Myocyte (in vitro differentiated cells): ENCODE measurements around the gene HOXB3. TPM values are rescaled to one million over a fixed set of nuclear protein-coding genes. Genes with fewer than 3 reads are reported as not detected.

Source experiments
- DNase-seq: peaks from one replicate; pipeline ENCODE4 v3.0.0-alpha.2; 2012; ENCODE audit warnings: low read depth
- polyA plus RNA-seq: library from polyadenylated mRNA; unstranded; fragments of >200 nt; gene quantifications from one replicate; pipeline ENCODE4 v1.2.1, GENCODE V29; 2012; ENCODE audit warnings: missing spikeins
- total RNA-seq: library from RNA; depleted of rRNA; stranded (reverse); fragments of >200 nt; gene quantifications from 2 replicates; pipeline ENCODE4 v1.2.3, GENCODE V29; 2014

The HOXB3 gene
- 8.3 and 8.4 TPM in 2 replicates for total RNA-seq
- polyA plus RNA-seq = 10.3 TPM

DNA sequence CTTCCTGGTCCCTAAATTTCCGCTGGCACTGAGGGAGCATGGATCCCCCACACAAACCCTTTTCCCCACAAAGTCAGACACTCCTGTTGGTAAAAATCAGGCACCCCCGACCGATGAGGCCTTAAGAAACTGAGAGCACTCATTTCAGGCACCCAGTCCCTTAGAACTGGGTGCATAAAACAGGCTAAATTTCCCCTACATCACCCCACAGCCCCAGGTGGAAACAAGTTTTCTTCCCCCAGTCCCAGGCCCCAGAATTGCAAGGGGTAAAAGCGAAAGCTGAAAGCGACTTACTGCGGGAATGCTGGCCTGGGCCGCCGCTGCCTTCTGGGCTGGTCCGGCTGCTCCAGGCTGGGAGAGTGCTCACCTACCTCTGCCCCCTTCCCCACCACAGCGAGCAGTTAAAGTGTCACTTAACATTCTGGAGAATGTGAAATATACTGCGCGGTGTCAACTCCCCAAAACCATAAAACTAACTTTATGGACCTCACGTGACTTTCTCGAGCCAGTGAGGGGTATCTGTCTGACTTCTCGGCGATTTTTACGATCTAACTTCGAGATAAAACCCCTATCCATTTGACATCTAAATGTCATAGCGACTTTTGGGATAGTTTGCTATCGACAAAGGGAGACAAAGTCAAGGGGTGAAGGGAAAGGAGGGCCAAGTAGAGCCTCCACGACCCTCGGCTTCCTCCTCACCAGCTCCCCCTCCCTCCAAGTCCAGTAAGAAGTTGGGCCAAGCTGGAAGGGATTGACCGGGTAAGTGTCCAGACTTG is at the start of gene HOXB3:
TSS of gene HOXB3 (minus strand) at position 411 of the 776 bp plus-strand sequence. CDS start 37,767 bp downstream, outside the sequence.
- DNase-seq = no peak

DNA sequence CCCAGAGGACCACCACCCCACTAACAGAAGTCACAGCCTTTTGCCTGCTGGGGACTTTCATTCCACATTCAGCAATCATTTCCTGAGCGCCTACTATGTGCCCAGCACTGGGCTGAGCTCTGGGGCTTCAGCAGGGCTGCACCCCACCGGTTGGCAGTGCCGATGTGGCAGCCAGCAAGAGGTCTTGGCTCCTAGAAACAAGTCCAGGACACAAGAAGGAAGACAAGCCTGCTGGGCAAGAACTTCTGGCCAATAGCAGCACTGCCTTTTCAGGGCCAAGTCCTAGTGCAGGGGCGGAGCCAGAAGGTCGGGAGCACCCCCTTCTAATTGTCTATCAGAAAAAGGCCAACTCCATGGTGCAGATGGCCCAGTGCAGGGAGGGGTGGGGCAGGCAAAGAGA is 49.1 kb upstream of the HOXB3 start:
- DNase-seq = no peak

DNA sequence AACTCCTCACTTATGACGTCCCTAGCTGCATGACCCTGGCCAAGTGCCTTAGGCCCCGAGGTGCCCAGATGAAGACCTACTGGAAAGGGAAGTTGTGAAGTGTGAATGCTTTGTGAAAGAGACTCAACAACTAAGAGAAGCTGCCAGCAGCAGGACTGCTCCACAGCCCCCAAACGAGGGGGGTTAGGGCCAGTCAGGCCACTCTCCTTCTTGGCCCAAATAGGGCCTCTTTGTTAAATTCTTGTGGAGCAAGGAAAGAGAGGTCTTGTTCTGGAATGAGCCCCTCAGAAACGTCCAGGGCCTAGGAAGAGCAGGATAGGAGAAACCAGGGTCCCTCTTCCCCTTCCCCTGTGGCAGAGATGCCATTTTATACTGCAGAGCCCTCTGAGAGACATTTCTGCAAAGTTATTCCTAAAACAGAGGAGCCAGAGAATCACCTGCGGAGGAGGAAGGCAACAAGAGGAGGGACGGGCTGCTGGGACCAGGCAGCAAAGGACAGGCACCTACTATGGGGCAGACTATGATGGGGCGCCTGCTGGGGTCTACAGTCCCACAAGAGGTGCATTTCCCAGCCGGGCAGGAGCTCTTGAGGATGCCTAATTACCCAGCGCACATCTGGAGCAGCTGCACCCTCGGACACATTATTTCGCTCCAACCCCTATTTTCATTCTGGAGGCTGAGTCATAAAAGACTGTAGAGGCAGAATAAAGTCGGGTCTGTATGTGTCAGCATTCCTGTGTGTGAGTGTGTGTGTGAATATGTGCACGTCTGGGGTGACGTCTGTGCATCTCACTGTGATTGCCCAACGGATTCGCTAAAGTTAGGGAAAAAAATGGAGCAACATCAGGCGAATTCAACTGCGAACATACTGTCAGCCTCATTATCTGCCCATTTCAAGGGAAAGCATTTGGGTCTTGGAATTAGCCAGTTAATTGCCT is 47.6 kb upstream of the HOXB3 start:
- DNase-seq = peak; percentile 60

- DNase-seq = peak; percentile 80
Observed at GRCh38 chr17:48636177-48637018, 46.4 kb upstream of the HOXB3 start.

DNA sequence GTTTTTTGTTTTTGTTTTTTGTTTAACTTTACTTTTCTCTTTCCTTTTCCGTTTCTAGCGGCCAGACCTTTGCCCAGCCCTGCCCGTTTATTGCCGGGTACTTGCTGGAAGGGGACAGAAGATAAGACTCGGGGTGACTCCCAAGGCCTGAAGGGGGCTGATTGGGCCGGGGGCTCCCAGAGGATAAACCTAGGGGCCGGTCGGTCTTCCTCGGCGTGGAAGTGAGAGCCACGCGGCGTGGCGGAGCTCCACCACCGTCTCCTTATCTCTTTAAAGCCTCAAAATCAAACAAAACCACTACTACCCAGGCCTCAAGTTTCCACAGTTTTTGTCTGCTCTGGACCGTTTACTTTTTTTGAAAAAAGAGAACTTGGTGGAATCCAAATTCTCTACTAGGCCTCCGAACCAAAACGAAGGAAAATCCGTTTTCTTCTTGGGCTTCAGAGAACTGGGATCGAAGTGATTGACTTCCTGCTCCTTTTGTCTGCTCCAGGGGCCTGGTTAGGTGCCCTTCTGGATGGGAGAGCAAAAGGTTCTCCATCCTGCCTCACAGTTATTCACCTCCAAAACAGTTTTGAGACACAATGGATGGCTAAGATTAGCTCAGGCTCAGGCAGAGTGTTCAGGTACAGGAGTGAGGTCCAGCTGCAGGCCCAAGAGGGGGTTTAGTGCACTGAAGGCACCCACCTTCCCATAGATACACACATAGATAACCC is 44.6 kb upstream of the HOXB3 start:
- no peak for DNase-seq

DNA sequence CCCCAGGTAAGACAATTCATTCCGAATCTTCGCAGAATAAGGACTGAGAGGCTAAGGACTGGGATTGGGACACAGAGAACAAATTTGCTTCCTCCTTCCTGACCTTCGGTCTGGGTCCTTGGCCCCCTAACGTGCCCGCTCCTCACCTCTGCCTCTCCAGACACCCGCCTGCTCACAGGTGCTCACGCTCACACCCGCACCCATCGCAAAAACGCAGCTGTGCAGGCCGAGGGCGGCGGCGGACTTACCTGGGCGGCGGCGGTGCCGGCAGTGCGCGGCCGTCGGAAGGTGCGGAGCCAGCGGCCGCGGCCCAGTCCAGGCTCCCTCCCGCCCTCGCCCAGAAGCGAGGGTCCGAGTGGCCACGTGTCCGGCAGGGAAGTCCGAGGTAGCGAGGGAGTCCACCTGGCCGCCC is 43.2 kb upstream of the HOXB3 start:
- no peak for DNase-seq

DNA sequence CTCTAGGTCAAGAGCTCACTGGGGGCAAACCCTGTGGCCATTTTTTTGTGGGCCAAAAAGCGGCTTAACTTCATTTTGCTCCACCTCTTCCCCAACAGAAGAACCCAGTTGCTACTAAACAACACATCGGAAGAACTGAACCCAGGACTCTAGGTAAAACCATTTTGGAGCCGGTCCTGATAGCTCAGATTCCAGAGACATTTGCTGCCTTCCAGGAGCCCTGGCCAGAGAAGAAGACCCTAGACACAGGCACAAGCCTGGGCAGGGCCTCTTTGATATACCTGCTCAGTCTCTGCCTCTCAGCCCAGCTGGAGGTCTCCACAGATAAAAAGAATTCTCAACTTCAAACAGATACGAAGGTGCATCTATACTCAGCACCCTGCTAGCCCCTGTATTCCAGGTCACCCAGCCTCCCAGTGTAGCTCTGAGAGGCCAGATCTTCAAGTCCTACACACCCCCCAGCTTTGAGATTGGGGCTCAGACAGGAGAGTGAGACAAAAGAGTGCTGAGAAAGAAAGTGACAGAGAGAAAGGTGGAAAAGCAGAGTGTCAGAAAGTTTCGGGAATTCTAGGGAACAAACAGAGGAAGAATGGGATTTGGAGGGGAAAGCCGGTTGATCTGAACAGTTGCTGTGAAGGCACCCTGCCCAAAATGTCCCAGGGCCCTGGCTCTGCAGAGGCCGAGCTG is 42.7 kb upstream of the HOXB3 start:
- DNase-seq = no peak

DNA sequence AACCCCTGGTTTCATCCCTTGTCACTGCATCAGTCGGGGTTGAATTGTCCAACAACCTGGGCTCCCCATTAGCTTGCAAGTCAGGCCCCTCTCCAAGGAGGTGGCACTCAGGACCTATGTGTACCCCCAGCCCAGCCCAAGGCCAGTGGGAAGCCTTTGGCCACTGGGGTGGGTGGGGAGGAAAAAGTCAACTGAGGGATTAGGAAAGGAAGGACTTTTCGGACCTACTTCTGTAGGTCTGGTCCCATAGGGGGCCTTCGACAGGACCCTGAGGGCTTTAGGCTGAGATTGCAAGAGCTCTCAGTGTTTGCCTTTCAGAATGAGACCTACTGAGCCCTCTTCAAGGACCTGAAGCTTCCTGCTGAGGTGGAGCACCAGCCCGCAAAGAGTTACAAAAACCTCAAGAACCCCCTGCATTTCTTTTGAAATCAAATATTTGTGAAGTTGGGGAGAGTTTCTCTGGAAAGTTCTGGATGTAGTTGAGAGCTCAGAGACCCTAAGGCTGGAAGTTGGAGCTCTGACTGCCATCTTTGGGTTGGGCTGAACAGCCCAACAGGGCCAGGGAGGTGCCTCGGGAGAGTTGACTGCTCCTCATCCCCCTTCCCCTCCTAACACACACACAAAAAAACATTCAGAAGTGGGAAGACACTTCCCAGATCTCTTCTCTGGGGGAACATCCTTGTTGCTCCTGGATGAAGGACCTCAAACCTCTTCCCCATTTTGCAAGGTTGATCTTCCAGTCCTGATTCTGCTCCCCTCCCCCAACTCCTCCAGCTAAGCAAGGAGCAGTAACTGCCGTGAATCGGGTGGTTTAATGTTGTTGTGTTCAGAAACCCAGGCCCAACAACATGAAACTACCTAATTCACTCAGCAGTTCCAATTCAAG is 41.9 kb upstream of the HOXB3 start:
- DNase-seq = no peak

- no peak for DNase-seq
Observed at GRCh38 chr17:48630925-48631692, 41.1 kb upstream of the HOXB3 start.

DNA sequence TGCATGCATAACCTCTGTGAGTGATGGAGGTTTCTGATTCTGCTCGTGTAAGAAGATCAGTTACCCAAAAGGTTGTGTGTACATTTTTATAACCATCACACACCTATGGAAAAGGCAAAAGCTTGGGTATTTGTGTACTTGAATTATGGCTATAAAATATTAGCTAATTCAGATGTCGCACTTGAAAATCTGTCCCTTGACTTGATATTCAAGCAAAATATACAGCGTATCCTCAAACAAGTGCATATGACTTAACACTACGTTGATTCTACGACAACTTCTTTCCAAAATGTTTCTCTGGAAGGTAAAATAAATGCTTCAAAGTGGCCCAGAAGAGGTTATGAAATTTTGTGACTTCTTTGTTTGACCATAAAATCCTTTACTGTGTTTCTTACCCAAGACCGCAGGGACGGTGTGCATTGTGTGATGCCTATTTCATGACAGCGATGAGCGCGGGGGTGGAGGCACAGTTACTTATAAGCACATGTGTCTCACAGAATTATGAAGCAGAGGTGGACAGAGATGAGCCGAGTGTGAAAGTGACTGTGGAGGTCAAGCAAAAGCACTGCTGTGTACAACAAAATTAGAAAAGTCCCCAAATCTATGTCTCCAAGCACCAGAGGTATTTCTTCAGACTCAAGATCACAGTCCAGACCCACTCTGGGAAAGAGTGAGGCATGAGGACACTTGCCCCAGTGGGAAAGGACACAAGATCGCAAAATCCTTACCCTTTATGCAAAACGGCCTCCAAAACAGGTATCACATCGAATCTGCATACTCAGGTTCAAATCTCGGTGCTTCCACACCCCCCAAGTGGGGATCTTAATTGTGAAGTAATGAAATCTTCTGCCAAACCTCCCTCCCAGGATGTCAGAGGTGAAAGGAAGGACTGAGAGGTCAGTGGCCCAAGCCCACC is 40.2 kb upstream of the HOXB3 start:
- no peak for DNase-seq

- no peak for DNase-seq
Observed at GRCh38 chr17:48629411-48629759, 39.3 kb upstream of the HOXB3 start.

DNA sequence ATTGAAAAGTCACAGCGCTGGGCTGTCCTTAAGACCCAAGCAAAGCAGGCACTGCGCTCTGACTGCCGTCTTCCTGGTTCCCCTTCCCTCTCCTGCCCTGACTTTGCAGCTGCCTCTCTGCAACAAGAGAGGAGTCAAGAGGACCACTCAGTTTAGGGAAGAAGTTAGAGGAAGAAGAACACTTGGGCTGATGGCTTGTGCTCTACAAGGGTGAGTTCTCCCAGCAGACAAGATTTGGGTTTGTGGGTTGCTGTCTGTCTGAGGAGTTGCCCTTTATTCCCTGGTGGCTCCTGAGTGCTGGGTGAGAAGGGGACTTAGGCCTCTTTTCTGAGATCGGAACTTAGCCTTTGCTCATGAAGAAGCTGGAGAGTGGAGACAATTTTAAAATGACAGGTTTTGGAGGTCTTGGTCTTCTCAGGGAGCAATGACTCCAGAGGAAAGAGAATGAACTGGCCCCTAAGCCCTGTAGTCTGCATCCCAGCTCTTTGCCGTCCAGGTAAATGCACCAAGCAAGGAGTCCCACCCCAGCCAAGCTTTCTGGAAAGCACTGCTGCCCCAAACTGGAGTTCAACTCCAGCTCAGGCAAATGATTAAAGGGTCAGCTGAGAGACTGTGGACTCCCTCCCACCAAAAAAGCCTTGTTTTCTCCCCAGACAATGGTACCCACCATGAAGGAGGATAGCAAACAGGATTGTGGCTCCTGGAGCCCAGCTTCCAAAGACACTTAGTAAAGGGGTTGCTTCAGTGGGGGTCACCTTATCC is 38.8 kb upstream of the HOXB3 start:
- no peak for DNase-seq

DNA sequence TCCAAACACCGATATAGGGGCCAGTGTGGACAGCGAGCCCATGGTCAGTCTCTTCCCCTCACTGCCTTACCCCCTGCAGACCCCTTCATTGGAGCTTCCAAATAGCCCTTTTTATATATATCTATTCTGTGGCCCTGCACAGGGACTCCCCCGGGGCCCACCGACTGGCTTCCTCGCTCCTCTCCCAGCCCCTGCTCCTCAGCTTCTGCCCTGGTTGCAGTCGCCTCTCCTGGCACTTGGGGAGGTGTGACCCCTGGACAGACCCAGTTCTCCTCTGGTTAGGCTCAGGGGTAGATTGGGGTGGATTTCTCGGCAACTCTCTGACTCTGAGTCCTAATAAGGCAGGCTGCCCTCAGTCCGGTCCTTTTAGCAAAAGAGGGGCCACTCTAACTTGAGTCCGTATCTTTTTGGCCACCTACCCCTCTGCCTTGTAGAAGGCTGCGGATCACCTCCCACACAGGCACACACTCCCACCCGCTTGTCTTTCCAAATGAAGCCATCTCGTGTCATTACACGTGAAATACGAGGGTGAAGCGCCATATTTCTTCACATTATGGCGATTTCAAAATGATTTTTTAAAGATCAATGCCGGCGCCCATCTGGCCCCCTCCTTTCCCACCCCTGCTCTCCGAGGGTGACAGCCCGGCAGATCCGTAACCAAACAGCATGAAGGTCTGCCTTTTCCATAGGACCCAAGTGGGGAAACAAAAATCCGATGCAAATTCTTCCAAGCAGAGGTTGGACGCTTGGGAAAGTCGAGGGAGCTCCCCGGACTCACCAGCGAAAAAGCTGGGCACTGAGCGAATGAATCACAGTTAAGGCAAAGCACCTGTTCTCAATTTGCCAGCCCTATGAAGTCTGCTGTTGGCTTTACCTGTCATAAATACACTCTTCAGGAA is 37.8 kb upstream of the HOXB3 start:
- DNase-seq = no peak

DNA sequence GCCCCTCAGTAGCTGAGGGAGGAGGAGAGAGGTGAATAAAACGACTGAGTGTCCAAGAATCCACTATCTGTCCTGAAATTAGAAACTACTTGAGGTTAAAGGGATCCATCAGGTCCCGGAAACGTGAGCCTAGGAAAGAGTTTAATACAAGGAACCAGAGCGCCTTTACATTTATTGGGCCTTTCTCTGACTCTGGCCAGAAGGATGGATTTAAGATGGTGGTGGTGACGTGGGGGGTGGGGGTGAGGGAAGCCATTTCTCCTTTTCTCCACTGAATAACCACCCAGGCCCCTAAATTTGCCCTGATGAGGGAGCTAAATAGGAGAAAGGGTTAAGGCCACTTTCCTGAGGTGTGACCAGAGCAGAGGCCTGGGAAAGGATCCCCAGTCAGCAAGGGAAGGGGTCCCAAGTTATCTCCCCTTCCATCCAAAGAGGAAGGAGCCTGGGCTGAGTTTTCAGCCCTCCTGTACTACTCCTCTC is 37.1 kb upstream of the HOXB3 start:
- no peak for DNase-seq
